IMR-90 (cell line): ENCODE results near the gene ZNF416. TPM values are rescaled to one million over a fixed set of nuclear protein-coding genes. Genes with fewer than 3 reads are reported as not detected.
A peak's percentile ranks its signal among the peaks of the same experiment; 100 is the strongest.

ENCODE experiments used
- ATAC-seq: fragments of 200-7000 bp; cut with Tn5 transposase; 2 replicates; pipeline ENCODE4 v1.9.1; 2020; ENCODE audit warnings: low read depth, mild to moderate bottlenecking, moderate library complexity
- BruUV-seq: library from RNA; stranded (reverse); fragments of 400-500 nt; replicated peaks from 2 replicates; lab custom pipeline; 2021; lab: Mats Ljungman, UMichigan
- CTCF ChIA-PET: fragments of 300-600 bp; formaldehyde crosslinking; extraction: SDS; loops from one replicate; lab custom pipeline; 2021; ENCODE audit warnings: antibody characterized with exemption; lab: Yijun Ruan, JAX
- POLR2A ChIA-PET: fragments of 300-600 bp; sonication (Branson Sonifier 250); formaldehyde crosslinking; loops from one replicate; lab custom pipeline; 2022; ENCODE audit warnings: antibody characterized with exemption; ENCODE audit not compliant: unreplicated experiment; lab: Charles Lee
- DNase-seq: peaks from one replicate; pipeline ENCODE4 v3.0.0; 2013
- H2AFZ ChIP-seq: replicated peaks from 2 replicates; pipeline ENCODE3; 2013; ENCODE audit warnings: low read length, mild to moderate bottlenecking; ENCODE audit not compliant: poor library complexity
- H2AK5ac ChIP-seq: 2 replicates; pipeline ENCODE4 v1.6.1; 2013; ENCODE audit warnings: low read depth, low read length, inconsistent platforms
- H2AK9ac ChIP-seq: replicated peaks from 2 replicates; pipeline ENCODE3; 2013; ENCODE audit warnings: mild to moderate bottlenecking, low read depth, low read length, moderate library complexity; ENCODE audit not compliant: poor library complexity
- H2BK120ac ChIP-seq: 2 replicates; pipeline ENCODE4 v1.6.1; 2013; ENCODE audit warnings: low read depth, low read length, inconsistent platforms
- H2BK15ac ChIP-seq: 3 replicates; pipeline ENCODE4 v1.6.1; 2013; ENCODE audit warnings: low read depth, low read length, inconsistent platforms
- H2BK20ac ChIP-seq: 2 replicates; pipeline ENCODE4 v1.6.1; 2013; ENCODE audit warnings: low read depth, mild to moderate bottlenecking, inconsistent platforms, low read length, moderate library complexity
- H2BK5ac ChIP-seq: 2 replicates; pipeline ENCODE4 v1.6.1; 2013; ENCODE audit warnings: mild to moderate bottlenecking, low read depth, low read length, inconsistent platforms; ENCODE audit not compliant: poor library complexity, severe bottlenecking
- H3K14ac ChIP-seq: replicated peaks from 2 replicates; pipeline ENCODE4 v1.6.1; 2013; ENCODE audit warnings: low read depth, low read length, inconsistent platforms
- H3K18ac ChIP-seq: 2 replicates; pipeline ENCODE4 v1.6.1; 2013; ENCODE audit warnings: low read depth, low read length, control low read depth
- H3K23ac ChIP-seq: 2 replicates; pipeline ENCODE4 v1.6.1; 2013; ENCODE audit warnings: low read depth, low read length, inconsistent platforms
- H3K27ac ChIP-seq: 2 replicates; pipeline ENCODE4 v1.5.1; 2013; ENCODE audit warnings: mild to moderate bottlenecking, control low read depth, low read length; ENCODE audit not compliant: insufficient read depth
- H3K27me3 ChIP-seq: 2 replicates; pipeline ENCODE4 v1.6.1; 2013; ENCODE audit warnings: low read length; ENCODE audit not compliant: control insufficient read depth, insufficient read depth
- H3K36me3 ChIP-seq: 2 replicates; pipeline ENCODE4 v1.6.1; 2013; ENCODE audit warnings: low read length, mixed read lengths; ENCODE audit not compliant: control insufficient read depth, insufficient read depth
- H3K4ac ChIP-seq: 2 replicates; pipeline ENCODE4 v1.6.1; 2013; ENCODE audit warnings: low read depth, low read length, inconsistent platforms
- H3K4me1 ChIP-seq: 2 replicates; pipeline ENCODE4 v1.6.1; 2013; ENCODE audit warnings: low read length, mixed read lengths; ENCODE audit not compliant: control insufficient read depth, insufficient read depth
- H3K4me2 ChIP-seq: 2 replicates; pipeline ENCODE4 v1.6.1; 2013; ENCODE audit warnings: low read depth, mild to moderate bottlenecking, control low read depth, low read length, moderate library complexity
- H3K4me3 ChIP-seq: 2 replicates; pipeline ENCODE4 v1.5.1; 2013; ENCODE audit warnings: low read depth, mild to moderate bottlenecking, control low read depth, low read length, moderate library complexity; ENCODE audit not compliant: insufficient read depth
- H3K56ac ChIP-seq: 2 replicates; pipeline ENCODE4 v1.6.1; 2013; ENCODE audit warnings: low read length, inconsistent platforms; ENCODE audit not compliant: insufficient read depth; ENCODE audit errors: extremely low read depth
- H3K79me1 ChIP-seq, 2 experiments: 2 replicates each; pipeline ENCODE4 v1.6.1; 2013; ENCODE audit warnings: low read length in 2 of 2, inconsistent platforms in 1 of 2, low read depth in 1 of 2
- H3K9ac ChIP-seq: 2 replicates; pipeline ENCODE4 v1.6.1; 2013; ENCODE audit warnings: low read depth, low read length, control low read depth
- H3K9me1 ChIP-seq: 2 replicates; pipeline ENCODE4 v1.6.1; 2013; ENCODE audit warnings: low read length, inconsistent platforms; ENCODE audit not compliant: insufficient read depth
- H3K9me3 ChIP-seq: 2 replicates; pipeline ENCODE4 v1.6.1; 2013; ENCODE audit warnings: low read length; ENCODE audit not compliant: control insufficient read depth, insufficient read depth
- H4K20me1 ChIP-seq: 2 replicates; pipeline ENCODE4 v1.6.1; 2013; ENCODE audit warnings: low read length, inconsistent platforms; ENCODE audit not compliant: insufficient read depth
- H4K5ac ChIP-seq: 2 replicates; pipeline ENCODE4 v1.6.1; 2013; ENCODE audit warnings: mild to moderate bottlenecking, low read depth, low read length, control low read depth
- H4K8ac ChIP-seq, 2 experiments: 2 replicates each; pipeline ENCODE4 v1.6.1; 2013; ENCODE audit warnings: low read depth in 2 of 2, low read length in 2 of 2, control low read depth in 1 of 2, inconsistent platforms in 1 of 2
- H4K91ac ChIP-seq: 2 replicates; pipeline ENCODE4 v1.6.1; 2013; ENCODE audit warnings: low read depth, low read length, inconsistent platforms; ENCODE audit not compliant: insufficient read depth
- BHLHE40 ChIP-seq: fragments of 150-350 bp; IDR thresholded peaks from 2 replicates; pipeline ENCODE4 v1.6.1; 2016; ENCODE audit warnings: mild to moderate bottlenecking, low read depth, low read length
- CEBPB ChIP-seq: IDR thresholded peaks from 2 replicates; pipeline ENCODE4 v1.6.1; 2012; ENCODE audit warnings: low read depth, low read length, improper control_type of control experiment
- CHD1 ChIP-seq: IDR thresholded peaks from 2 replicates; pipeline ENCODE4 v1.6.1; 2012; ENCODE audit warnings: low read depth, low read length, improper control_type of control experiment
- CTCF ChIP-seq: conservative IDR thresholded peaks from 2 replicates; pipeline ENCODE4 v1.5.1; 2012; ENCODE audit warnings: mild to moderate bottlenecking, low read depth, low read length, improper control_type of control experiment
- ELK1 ChIP-seq: fragments of 150-350 bp; IDR thresholded peaks from 2 replicates; pipeline ENCODE4 v1.6.1; 2016; ENCODE audit warnings: low read depth, mild to moderate bottlenecking, low read length, moderate library complexity, borderline replicate concordance
- FOS ChIP-seq: fragments of 150-350 bp; IDR thresholded peaks from 2 replicates; pipeline ENCODE4 v1.6.1; 2016; ENCODE audit warnings: low read depth, low read length
- MAFK ChIP-seq: IDR thresholded peaks from 2 replicates; pipeline ENCODE4 v1.6.1; 2012; ENCODE audit warnings: low read depth, low read length, improper control_type of control experiment
- MAZ ChIP-seq: IDR thresholded peaks from 2 replicates; pipeline ENCODE4 v1.6.1; 2012; ENCODE audit warnings: low read depth, mild to moderate bottlenecking, low read length, improper control_type of control experiment, moderate library complexity, borderline replicate concordance
- MXI1 ChIP-seq: IDR thresholded peaks from 2 replicates; pipeline ENCODE4 v1.6.1; 2012; ENCODE audit warnings: low read depth, mild to moderate bottlenecking, low read length, moderate library complexity, borderline replicate concordance
- NFE2L2 ChIP-seq: fragments of 150-350 bp; IDR thresholded peaks from 2 replicates; pipeline ENCODE4 v1.6.1; 2016; ENCODE audit warnings: low read depth, mild to moderate bottlenecking, low read length
- POLR2A ChIP-seq: IDR thresholded peaks from 2 replicates; pipeline ENCODE4 v1.6.1; 2012; ENCODE audit warnings: mild to moderate bottlenecking, low read depth, low read length
- RAD21 ChIP-seq: IDR thresholded peaks from 2 replicates; pipeline ENCODE4 v1.6.1; 2012; ENCODE audit warnings: low read length, improper control_type of control experiment
- RCOR1 ChIP-seq: IDR thresholded peaks from 2 replicates; pipeline ENCODE4 v1.6.1; 2012; ENCODE audit warnings: mild to moderate bottlenecking, low read length, improper control_type of control experiment; ENCODE audit not compliant: insufficient replicate concordance
- RFX5 ChIP-seq: IDR thresholded peaks from 2 replicates; pipeline ENCODE4 v1.8.0; 2012; ENCODE audit warnings: low read depth, mild to moderate bottlenecking, low read length, moderate library complexity
- SMC3 ChIP-seq: fragments of 150-350 bp; IDR thresholded peaks from 2 replicates; pipeline ENCODE4 v1.6.1; 2016; ENCODE audit warnings: low read depth, mild to moderate bottlenecking, antibody characterized with exemption, low read length, moderate library complexity
- USF2 ChIP-seq: fragments of 150-350 bp; IDR thresholded peaks from 2 replicates; pipeline ENCODE4 v1.6.1; 2017; ENCODE audit warnings: mild to moderate bottlenecking, antibody characterized with exemption, low read length, low read depth
- WGBS, 2 experiments: methylation state at CpG; one replicate each; pipeline versions ENCODE4 v1.1.5 to v1.1.7; 2013; ENCODE audit warnings: missing lambda C conversion rate in 2 of 2; ENCODE audit not compliant: insufficient read length in 1 of 2; ENCODE audit errors: extremely low coverage in 2 of 2; 5-methylcytosine and 5-hydroxymethylcytosine counted together
- dilution Hi-C: fragments of 300-500 bp; cut with HindIII; formaldehyde crosslinking; loops from one replicate; pipeline ENCODE4 v1.14.3; 2018; ENCODE audit warnings: low sequenced_read_pairs; ENCODE audit not compliant: unreplicated experiment
- in situ Hi-C: fragments of 300-500 bp; cut with MboI; formaldehyde crosslinking; loops from 3 replicates; pipeline ENCODE4 v1.14.3; 2019; ENCODE audit warnings: low sequenced_read_pairs, inconsistent platforms, mixed read lengths
- intact Hi-C: fragments of 100-400 bp; cut with micrococcal nuclease; formaldehyde crosslinking; loops from 2 replicates; pipeline ENCODE4 v1.10.0; 2022
- polyA plus RNA-seq, 3 experiments: library from polyadenylated mRNA; depleted of rRNA; stranded (reverse); fragments of >200 nt; gene quantifications; 2 replicates each; pipeline ENCODE4 v1.2.3, GENCODE V29; 2012; ENCODE audit warnings: low replicate concordance in 1 of 3
- total RNA-seq: library from RNA; depleted of rRNA; stranded (reverse); fragments of >200 nt; gene quantifications from 2 replicates; pipeline ENCODE4 v1.2.3, GENCODE V29; 2012

The ZNF416 gene
- total and polyA plus RNA-seq, 2 of the 4 experiments (the other 2 are of a cell fraction): 2.6 to 8.1 TPM

GRCh38 chr19:57559008-57559403 is 19.7 kb downstream of the ZNF416 start:
- no TSS peak for BruUV-seq
- DNase-seq (no peak), ATAC-seq (peak; percentile 55)
- H3K18ac ChIP-seq: no peak overlapping the region
- no peak overlapping the region for H2BK15ac ChIP-seq
- no peaks in the 10 kb centered on the region for H3K27me3 ChIP-seq
- peak overlapping the region; percentile 91 for H3K9ac ChIP-seq
- peak overlapping the region; percentile 89 for H3K4me2 ChIP-seq
- no peaks in the 10 kb centered on the region for H4K20me1 ChIP-seq
- dilution Hi-C loops: no loop called here
- peak overlapping the region; percentile 70 for H3K23ac ChIP-seq
- CTCF ChIA-PET: no interaction called here
- peaks cover 2% of the 10 kb centered on the region for H3K4me1 ChIP-seq
- intact Hi-C loops: no loop called here
- H3K9me3 ChIP-seq: peaks cover 14% of the 10 kb centered on the region
- peak overlapping the region; percentile 95 for H3K4me3 ChIP-seq
- WGBS, 2 experiments: no CpG with 5 or more reads among the region's 22 CpGs
- H3K4ac ChIP-seq: no peak overlapping the region
- H3K79me1 ChIP-seq: peaks cover 9 to 32% of the 10 kb centered on the region in 2 experiments; a peak in 3 of 4 replicates
- peak overlapping the region; percentile 97 for H2AFZ ChIP-seq
- H3K56ac ChIP-seq: no peak overlapping the region
- no peak overlapping the region for H4K91ac ChIP-seq
- no peak overlapping the region for H2BK20ac ChIP-seq
- H4K8ac ChIP-seq: peak overlapping the region in 1 of 2 experiments; percentile 0; a peak in 2 of 4 replicates
- no peaks in the 10 kb centered on the region for H3K9me1 ChIP-seq
- peak overlapping the region; percentile 6; the same call in 1 of the 2 replicates for H4K5ac ChIP-seq
- no peak overlapping the region for H2BK120ac ChIP-seq
- POLR2A ChIA-PET: interaction anchor here (0.7 kb wide), 1 partner anchor 55 kb away, joined by 3 read pairs; the partner anchor contains the start of gene ZNF134
- peak overlapping the region; percentile 29; the same call in 1 of the 2 replicates for H2AK5ac ChIP-seq
- peak overlapping the region; percentile 75 for H3K27ac ChIP-seq
- H2AK9ac ChIP-seq: peak overlapping the region; percentile 90
- H2BK5ac ChIP-seq: no peak overlapping the region
- in situ Hi-C loops: no loop called here
- peaks cover 19% of the 10 kb centered on the region for H3K36me3 ChIP-seq
- peak overlapping the region; percentile 9; the same call in 1 of the 2 replicates for H3K14ac ChIP-seq
- TF ChIP-seq RFX5: no peak
- TF ChIP-seq USF2: no peak
- TF ChIP-seq FOS: no peak
- no peak for TF ChIP-seq ELK1
- TF ChIP-seq SMC3: no peak
- no peak for TF ChIP-seq RAD21
- TF ChIP-seq POLR2A: no peak
- no peak for TF ChIP-seq CEBPB
- no peak for TF ChIP-seq NFE2L2
- no peak for TF ChIP-seq BHLHE40
- no peak for TF ChIP-seq MAZ
- TF ChIP-seq CTCF: no peak
- TF ChIP-seq MXI1: no peak
- TF ChIP-seq CHD1: no peak
- TF ChIP-seq RCOR1: no peak
- TF ChIP-seq MAFK: no peak
